Measurements from ENCODE around the gene NOL12. TPM values are rescaled to one million over a fixed set of nuclear protein-coding genes. Genes with fewer than 3 reads are reported as not detected.

The NOL12 gene
- total RNA-seq, 1 donor from 2014 or later: 23.7 TPM

GRCh38 chr22:37680191-37680851, 5.8 kb upstream of the NOL12 start:
- no peak for DNase-seq (ENCODE audit: low spot score)
- Histone ChIP-seq H3K9me3 (ENCODE audit: low read depth) (no peaks in the 10 kb centered on the region), H3K79me2 (ENCODE audit: low read depth) (no peaks in the 10 kb centered on the region), H3K4me2 (no peak overlapping the region), H3K4me1 (no peaks in the 10 kb centered on the region), H3K27me3 (peaks cover 8% of the 10 kb centered on the region), H3K4me3 (no peak overlapping the region), H3K36me3 (no peaks in the 10 kb centered on the region), H2AFZ (replicated peaks) (no peak overlapping the region), H3K9ac (no peak overlapping the region), H3K27ac (no peak overlapping the region), H4K20me1 (ENCODE audit: low read depth) (no peaks in the 10 kb centered on the region), H3F3A (ENCODE audit: low read depth) (peaks cover 27% of the 10 kb centered on the region)
- H3K4me1 Mint-ChIP-seq: peaks cover 17% of the 10 kb centered on the region
- no peaks in the 10 kb centered on the region for H3K27me3 Mint-ChIP-seq (ENCODE audit: insufficient read depth, low read depth)
- TF ChIP-seq EZH2 (IDR thresholded peaks at IDR 0.05) (no peak), CTCF (IDR thresholded peaks at IDR 0.05) (no peak), EZH2phosphoT487 (IDR thresholded peaks at IDR 0.05) (no peak)
- no peaks in the 10 kb centered on the region for H3K36me3 Mint-ChIP-seq
- no peaks in the 10 kb centered on the region for H3K9me3 Mint-ChIP-seq
- no peak overlapping the region for H3K27ac Mint-ChIP-seq
- no peak overlapping the region for H3K4me3 Mint-ChIP-seq

- Mint-ChIP-seq H3K27ac (peak overlapping the region; percentile 90), H3K9me3 (no peaks in the 10 kb centered on the region), H3K4me3 (no peak overlapping the region), H3K36me3 (no peaks in the 10 kb centered on the region), H3K4me1 (peaks cover 16% of the 10 kb centered on the region), H3K27me3 (ENCODE audit: insufficient read depth, low read depth) (no peaks in the 10 kb centered on the region)
- no peak overlapping the region for H3K4me2 ChIP-seq
- H3K36me3 ChIP-seq: no peaks in the 10 kb centered on the region
- no peaks in the 10 kb centered on the region for H3K79me2 ChIP-seq (ENCODE audit: low read depth)
- no peak overlapping the region for H2AFZ ChIP-seq (replicated peaks)
- H3K9ac ChIP-seq: no peak overlapping the region
- DNase-seq (ENCODE audit: low spot score): no peak
- H3K4me1 ChIP-seq: no peaks in the 10 kb centered on the region
- H4K20me1 ChIP-seq (ENCODE audit: low read depth): no peaks in the 10 kb centered on the region
- H3F3A ChIP-seq (ENCODE audit: low read depth): peaks cover 20% of the 10 kb centered on the region
- TF ChIP-seq EZH2phosphoT487 (IDR thresholded peaks at IDR 0.05) (no peak), EZH2 (IDR thresholded peaks at IDR 0.05) (no peak), CTCF (IDR thresholded peaks at IDR 0.05) (no peak)
- no peak overlapping the region for H3K4me3 ChIP-seq
- H3K27me3 ChIP-seq: peaks cover 3% of the 10 kb centered on the region
- H3K9me3 ChIP-seq (ENCODE audit: low read depth): no peaks in the 10 kb centered on the region
- no peak overlapping the region for H3K27ac ChIP-seq
These were observed 5.1 kb upstream of the NOL12 start for GRCh38 chr22:37681001-37681424.

- H3K27ac Mint-ChIP-seq: peak overlapping the region; percentile 37
- no peak overlapping the region for H3K4me3 Mint-ChIP-seq
- peak; percentile 89 for DNase-seq (ENCODE audit: low spot score)
- Histone ChIP-seq H2AFZ (replicated peaks) (no peak overlapping the region), H3K9ac (no peak overlapping the region), H3K4me1 (no peaks in the 10 kb centered on the region), H3K9me3 (ENCODE audit: low read depth) (no peaks in the 10 kb centered on the region), H3K36me3 (no peaks in the 10 kb centered on the region), H3K27me3 (no peaks in the 10 kb centered on the region), H4K20me1 (ENCODE audit: low read depth) (no peaks in the 10 kb centered on the region), H3K4me2 (no peak overlapping the region), H3K4me3 (no peak overlapping the region), H3K79me2 (ENCODE audit: low read depth) (peaks cover 2% of the 10 kb centered on the region), H3F3A (ENCODE audit: low read depth) (peaks cover 14% of the 10 kb centered on the region), H3K27ac (no peak overlapping the region)
- TF ChIP-seq CTCF (IDR thresholded peaks at IDR 0.05): peak; percentile 88
- TF ChIP-seq EZH2phosphoT487 (IDR thresholded peaks at IDR 0.05): no peak
- TF ChIP-seq EZH2 (IDR thresholded peaks at IDR 0.05): no peak
- H3K4me1 Mint-ChIP-seq: peaks cover 17% of the 10 kb centered on the region
- H3K9me3 Mint-ChIP-seq: no peaks in the 10 kb centered on the region
- H3K27me3 Mint-ChIP-seq (ENCODE audit: insufficient read depth, low read depth): no peaks in the 10 kb centered on the region
- no peaks in the 10 kb centered on the region for H3K36me3 Mint-ChIP-seq
These were observed 4.5 kb upstream of the NOL12 start for GRCh38 chr22:37681556-37682049.

Data from neural progenitor cell (in vitro differentiated cells).